Posterior cingulate gyrus (tissue), 11 donors: Measurements from ENCODE around the gene ENO2.

Experiments used
- DNase-seq, 10 donors: peaks; one replicate each; pipeline versions ENCODE4 v3.0.0 to v3.0.0-alpha.2; 2020 to 2021; ENCODE audit warnings: mixed read lengths in 3 of 10
- intact Hi-C: fragments of 100-400 bp; cut with DNase I; formaldehyde crosslinking; loops from one replicate; pipeline ENCODE4 v1.15.1; 2023

The ENO2 gene

GRCh38 chr12:6927379-6928021 is 13.1 kb downstream of the ENO2 start, which contains the start of gene ATN1:
ATN1 (plus strand) TSS chr12:6927959; CDS start chr12:6934002, 6,043 bp downstream.
- peak; percentile 70 to 97 (median 81) for DNase-seq
- intact Hi-C loops = no loop called here

- DNase-seq = peak in 2 of 10 donors; percentile 74 to 87
- intact Hi-C loops = no loop called here
Measured at GRCh38 chr12:6928022-6928702, 13.8 kb downstream of the ENO2 start.

DNA sequence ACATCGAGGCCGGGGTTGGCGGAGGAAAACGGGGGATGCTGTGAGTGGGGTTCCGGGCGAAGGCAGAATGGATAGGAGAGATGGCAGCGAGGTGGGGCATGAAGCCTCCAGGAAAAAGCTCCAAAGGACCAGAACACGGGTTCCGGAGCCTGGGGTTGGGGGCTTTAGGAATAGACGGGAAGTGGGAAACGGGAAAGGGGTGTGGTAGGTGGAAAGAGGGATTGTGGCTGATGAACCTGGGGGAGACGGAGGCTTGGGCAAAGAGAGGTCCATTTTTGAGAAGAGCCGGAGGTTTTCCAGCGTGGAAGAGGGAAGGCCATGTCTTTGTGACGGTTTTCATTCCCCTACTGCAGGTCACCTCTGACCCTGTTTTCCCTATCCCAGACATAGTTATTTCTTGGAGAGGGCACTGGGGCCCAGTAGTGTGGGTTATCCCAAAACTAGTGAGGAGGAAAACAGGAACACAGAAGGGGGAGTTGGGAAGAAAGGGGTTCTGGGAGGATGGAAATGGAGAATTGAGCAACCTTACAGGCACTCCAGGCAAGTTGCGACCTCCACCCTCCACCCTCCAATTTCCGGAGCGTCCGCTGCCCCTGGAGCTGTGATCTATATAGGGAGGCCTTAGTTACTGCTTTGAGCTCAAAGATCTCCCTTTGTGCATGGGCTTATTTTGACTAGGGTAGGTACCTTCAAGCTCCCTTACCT is 14.5 kb downstream of the ENO2 start:
- DNase-seq = peak in 3 of 10 donors; percentile 9 to 72 (median 21)
- intact Hi-C loops = no loop called here

DNA sequence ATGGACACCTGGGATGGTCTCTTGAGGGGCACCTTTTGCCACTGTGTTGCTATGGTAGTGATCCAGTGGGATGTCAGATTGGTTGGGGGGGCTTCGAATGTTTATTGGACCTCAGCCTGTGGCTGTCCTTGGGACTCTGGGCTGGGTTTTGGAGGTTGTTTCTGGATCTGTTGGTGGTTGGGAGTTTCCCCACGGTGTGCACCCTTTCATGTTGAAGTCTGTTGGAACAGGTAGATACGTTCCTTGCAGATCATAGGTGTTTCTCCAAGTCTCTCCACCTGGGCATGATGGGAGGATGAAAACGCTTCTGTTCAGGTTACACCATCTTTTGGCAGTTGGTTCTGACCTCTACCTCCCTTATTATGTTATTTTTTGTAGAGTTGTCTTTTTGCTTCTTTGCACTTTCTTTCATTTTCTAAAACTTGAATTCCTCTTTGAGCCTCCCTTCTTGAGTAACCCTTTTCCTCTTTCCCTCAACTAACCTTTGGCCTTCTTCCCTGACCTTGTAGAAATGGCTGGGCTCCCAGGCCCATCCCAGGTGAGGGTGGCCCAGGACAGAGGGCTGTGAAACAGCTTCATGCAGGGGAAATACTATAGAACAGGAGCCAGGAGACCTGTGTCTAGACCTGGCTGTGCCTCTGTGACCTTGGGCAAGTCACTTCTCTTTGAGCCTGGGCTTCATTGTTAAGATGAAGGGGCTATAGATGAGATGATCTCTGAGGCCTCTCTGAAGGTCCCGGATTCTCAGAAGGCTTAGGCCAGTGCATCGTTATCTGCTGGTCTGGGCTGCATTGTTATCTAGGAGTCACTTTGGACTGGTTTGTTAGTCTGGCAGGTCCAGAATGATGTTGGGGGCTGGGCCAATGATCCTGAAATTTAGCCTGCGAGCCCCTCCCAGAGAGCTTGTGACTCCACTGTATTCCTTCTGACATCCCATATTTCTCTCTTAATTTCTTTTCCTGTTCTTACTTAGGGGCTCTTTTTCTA is 15.4 kb downstream of the ENO2 start:
- DNase-seq = peak in 3 of 10 donors; percentile 8 to 67 (median 56)
- intact Hi-C loops = no loop called here

GRCh38 chr12:6932766-6933165 is 18.4 kb downstream of the ENO2 start:
- DNase-seq = no peak
- intact Hi-C loops = no loop called here

- DNase-seq = peak in 3 of 10 donors; percentile 33 to 76 (median 42)
- intact Hi-C loops = no loop called here
Measured at GRCh38 chr12:6934110-6934509, 19.7 kb downstream of the ENO2 start.

GRCh38 chr12:6935371-6936193 is 21.2 kb downstream of the ENO2 start:
- intact Hi-C loops = no loop called here
- DNase-seq = peak in 2 of 10 donors; percentile 60 to 62

DNA sequence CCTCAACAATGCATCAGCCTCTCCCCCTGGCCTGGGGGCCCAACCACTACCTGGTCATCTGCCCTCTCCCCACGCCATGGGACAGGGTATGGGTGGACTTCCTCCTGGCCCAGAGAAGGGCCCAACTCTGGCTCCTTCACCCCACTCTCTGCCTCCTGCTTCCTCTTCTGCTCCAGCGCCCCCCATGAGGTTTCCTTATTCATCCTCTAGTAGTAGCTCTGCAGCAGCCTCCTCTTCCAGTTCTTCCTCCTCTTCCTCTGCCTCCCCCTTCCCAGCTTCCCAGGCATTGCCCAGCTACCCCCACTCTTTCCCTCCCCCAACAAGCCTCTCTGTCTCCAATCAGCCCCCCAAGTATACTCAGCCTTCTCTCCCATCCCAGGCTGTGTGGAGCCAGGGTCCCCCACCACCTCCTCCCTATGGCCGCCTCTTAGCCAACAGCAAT is 21.8 kb downstream of the ENO2 start:
- intact Hi-C loops = no loop called here

GRCh38 chr12:6936636-6937480 is 22.5 kb downstream of the ENO2 start:
- peak in 3 of 10 donors; percentile 28 to 89 (median 57) for DNase-seq
- intact Hi-C loops = no loop called here

More for the DNA sequence above, 21.8 kb downstream of the ENO2 start:
- DNase-seq = peak in 1 of 10 donors; percentile 17

GRCh38 chr12:6937481-6938352 is 23.3 kb downstream of the ENO2 start:
- intact Hi-C loops = loop anchor here (2.0 kb wide), 1 partner anchor 31 kb away; no protein-coding TSS in a partner anchor
- peak; percentile 89 to 99 (median 92) for DNase-seq

DNA sequence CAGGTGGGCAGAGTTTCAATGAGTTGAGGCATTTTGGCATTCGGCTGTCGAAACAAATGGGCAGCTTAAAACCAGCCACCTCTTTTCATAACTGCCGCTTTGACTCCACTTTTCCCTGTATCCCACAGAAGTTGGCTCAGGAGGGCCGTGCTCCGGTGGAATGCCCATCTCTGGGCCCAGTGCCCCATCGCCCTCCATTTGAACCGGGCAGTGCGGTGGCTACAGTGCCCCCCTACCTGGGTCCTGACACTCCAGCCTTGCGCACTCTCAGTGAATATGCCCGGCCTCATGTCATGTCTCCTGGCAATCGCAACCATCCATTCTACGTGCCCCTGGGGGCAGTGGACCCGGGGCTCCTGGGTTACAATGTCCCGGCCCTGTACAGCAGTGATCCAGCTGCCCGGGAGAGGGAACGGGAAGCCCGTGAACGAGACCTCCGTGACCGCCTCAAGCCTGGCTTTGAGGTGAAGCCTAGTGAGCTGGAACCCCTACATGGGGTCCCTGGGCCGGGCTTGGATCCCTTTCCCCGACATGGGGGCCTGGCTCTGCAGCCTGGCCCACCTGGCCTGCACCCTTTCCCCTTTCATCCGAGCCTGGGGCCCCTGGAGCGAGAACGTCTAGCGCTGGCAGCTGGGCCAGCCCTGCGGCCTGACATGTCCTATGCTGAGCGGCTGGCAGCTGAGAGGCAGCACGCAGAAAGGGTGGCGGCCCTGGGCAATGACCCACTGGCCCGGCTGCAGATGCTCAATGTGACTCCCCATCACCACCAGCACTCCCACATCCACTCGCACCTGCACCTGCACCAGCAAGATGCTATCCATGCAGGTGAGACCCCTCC is 24.2 kb downstream of the ENO2 start:
- DNase-seq = peak in 3 of 10 donors; percentile 68 to 84 (median 75)
- intact Hi-C loops = loop anchor here (2.0 kb wide), 1 partner anchor 30 kb away; no protein-coding TSS in a partner anchor

- no peak for DNase-seq
- intact Hi-C loops = loop anchor here (2.0 kb wide), 1 partner anchor 30 kb away; no protein-coding TSS in a partner anchor
Measured at GRCh38 chr12:6939191-6939540, 24.8 kb downstream of the ENO2 start.

DNA sequence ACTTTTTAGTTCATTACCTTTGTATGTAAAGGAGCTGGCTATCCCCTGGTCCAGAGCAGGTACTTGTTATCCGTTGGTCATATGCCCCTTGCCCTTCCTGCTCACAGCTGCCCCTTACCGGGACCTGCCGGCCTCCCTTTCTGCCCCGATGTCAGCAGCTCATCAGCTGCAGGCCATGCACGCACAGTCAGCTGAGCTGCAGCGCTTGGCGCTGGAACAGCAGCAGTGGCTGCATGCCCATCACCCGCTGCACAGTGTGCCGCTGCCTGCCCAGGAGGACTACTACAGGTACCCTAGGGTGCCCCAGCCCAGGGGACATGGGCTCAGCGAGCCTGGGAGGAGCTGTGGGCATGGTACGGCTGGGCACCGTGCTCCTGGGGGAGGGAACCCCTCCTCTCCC is 26.9 kb downstream of the ENO2 start:
- intact Hi-C loops = loop anchor here (10.0 kb wide), 1 partner anchor 174 kb away; no protein-coding TSS in a partner anchor
- DNase-seq = peak in 3 of 10 donors; percentile 33 to 72 (median 58)

DNA sequence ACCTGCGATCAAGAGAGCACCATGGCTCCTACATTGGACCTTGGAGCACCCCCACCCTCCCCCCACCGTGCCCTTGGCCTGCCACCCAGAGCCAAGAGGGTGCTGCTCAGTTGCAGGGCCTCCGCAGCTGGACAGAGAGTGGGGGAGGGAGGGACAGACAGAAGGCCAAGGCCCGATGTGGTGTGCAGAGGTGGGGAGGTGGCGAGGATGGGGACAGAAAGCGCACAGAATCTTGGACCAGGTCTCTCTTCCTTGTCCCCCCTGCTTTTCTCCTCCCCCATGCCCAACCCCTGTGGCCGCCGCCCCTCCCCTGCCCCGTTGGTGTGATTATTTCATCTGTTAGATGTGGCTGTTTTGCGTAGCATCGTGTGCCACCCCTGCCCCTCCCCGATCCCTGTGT is 27.4 kb downstream of the ENO2 start:
- DNase-seq = peak in 2 of 10 donors; percentile 33
- intact Hi-C loops = loop anchor here (10.0 kb wide), 1 partner anchor 173 kb away; no protein-coding TSS in a partner anchor

- intact Hi-C loops = loop anchor here (10.0 kb wide), 1 partner anchor 173 kb away; no protein-coding TSS in a partner anchor
- peak in 2 of 10 donors; percentile 23 to 70 for DNase-seq
Measured at GRCh38 chr12:6942331-6942665, 27.9 kb downstream of the ENO2 start.

DNA sequence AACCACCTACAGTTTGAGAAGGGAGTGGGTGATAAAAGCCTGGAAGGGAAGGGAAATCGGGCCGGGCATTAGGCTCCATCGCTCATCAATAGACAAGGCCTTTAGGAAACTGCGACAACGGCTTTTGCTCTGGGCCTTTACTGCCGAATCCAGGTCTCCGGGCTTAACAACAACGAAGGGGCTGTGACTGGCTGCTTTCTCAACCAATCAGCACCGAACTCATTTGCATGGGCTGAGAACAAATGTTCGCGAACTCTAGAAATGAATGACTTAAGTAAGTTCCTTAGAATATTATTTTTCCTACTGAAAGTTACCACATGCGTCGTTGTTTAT is 29.0 kb downstream of the ENO2 start:
- intact Hi-C loops = loop anchor here (10.0 kb wide), 1 partner anchor 171 kb away; no protein-coding TSS in a partner anchor

More for the DNA sequence above, 29.0 kb downstream of the ENO2 start:
- DNase-seq = peak; percentile 78 to 98 (median 89)
